HEK293 (cell line): ENCODE data around the gene MS4A10.

Source experiments
- CTCF ChIA-PET: fragments of 350-600 bp; formaldehyde crosslinking; extraction: SDS; loops from one replicate; lab custom pipeline; 2021; ENCODE audit warnings: antibody characterized with exemption; lab: Yijun Ruan, JAX
- POLR2A ChIA-PET: fragments of 300-600 bp; formaldehyde crosslinking; extraction: SDS; loops from one replicate; lab custom pipeline; 2020; ENCODE audit warnings: antibody characterized with exemption, inconsistent platforms; lab: Yijun Ruan, JAX
- H3K27ac ChIP-seq: fragments of 200-500 bp; sonication (Bioruptor generic); 2 replicates; pipeline ENCODE4 v1.5.1; 2014; ENCODE audit warnings: low read depth, low read length, control low read depth, inconsistent platforms; ENCODE audit errors: extremely low read depth
- H3K36me3 ChIP-seq, 2 experiments: fragments of 200-500 bp in 1 of 2; sonication (Bioruptor generic) in 1 of 2; 1 replicate in 1 of 2; 2 replicates in 1 of 2; pipeline ENCODE4 v1.5.1; 2014 to 2017; ENCODE audit warnings: inconsistent platforms in 2 of 2, low read length in 2 of 2; ENCODE audit not compliant: control insufficient read depth in 2 of 2, insufficient read depth in 1 of 2
- H3K4me1 ChIP-seq: fragments of 200-500 bp; sonication (Bioruptor generic); 2 replicates; pipeline ENCODE4 v1.5.1; 2014; ENCODE audit warnings: mild to moderate bottlenecking, low read length, inconsistent platforms; ENCODE audit not compliant: control insufficient read depth, insufficient read depth
- H3K4me3 ChIP-seq: 2 replicates; pipeline ENCODE4 v1.5.1; 2011; ENCODE audit warnings: low read depth, mild to moderate bottlenecking, control low read depth, low read length, moderate library complexity
- H3K9me3 ChIP-seq: fragments of 200-500 bp; sonication (Bioruptor generic); 2 replicates; pipeline ENCODE4 v1.5.1; 2014; ENCODE audit warnings: low read depth, low read length, inconsistent platforms; ENCODE audit not compliant: control insufficient read depth, insufficient read depth
- BCL11B ChIP-seq: fragments of 450-650 bp; formaldehyde crosslinking; IDR thresholded peaks from 2 replicates; pipeline ENCODE4 v1.5.1; 2016; ENCODE audit warnings: low read depth, missing biosample characterization, missing genetic modification characterization
- FEZF1 ChIP-seq: fragments of 450-650 bp; formaldehyde crosslinking; IDR thresholded peaks from 2 replicates; pipeline ENCODE4 v1.5.1; 2016; ENCODE audit warnings: missing biosample characterization, missing genetic modification characterization
- KLF1 ChIP-seq: fragments of 450-650 bp; formaldehyde crosslinking; IDR thresholded peaks from 2 replicates; pipeline ENCODE4 v1.5.1; 2016; ENCODE audit warnings: missing biosample characterization, missing genetic modification characterization
- ZBTB17 ChIP-seq: fragments of 450-650 bp; formaldehyde crosslinking; IDR thresholded peaks from 2 replicates; pipeline ENCODE4 v1.5.1; 2016; ENCODE audit warnings: missing biosample characterization, missing genetic modification characterization
- ZNF133 ChIP-seq: fragments of 450-650 bp; formaldehyde crosslinking; IDR thresholded peaks from 2 replicates; pipeline ENCODE4 v1.5.1; 2016; ENCODE audit warnings: missing biosample characterization, missing genetic modification characterization
- ZNF169 ChIP-seq: fragments of 450-650 bp; formaldehyde crosslinking; IDR thresholded peaks from 2 replicates; pipeline ENCODE4 v1.5.1; 2016; ENCODE audit warnings: missing biosample characterization, missing genetic modification characterization
- ZNF223 ChIP-seq: fragments of 450-650 bp; formaldehyde crosslinking; IDR thresholded peaks from 2 replicates; pipeline ENCODE4 v1.5.1; 2016; ENCODE audit warnings: missing biosample characterization, missing genetic modification characterization
- ZNF341 ChIP-seq: fragments of 450-650 bp; formaldehyde crosslinking; IDR thresholded peaks from 2 replicates; pipeline ENCODE4; 2016; ENCODE audit warnings: low read depth, missing biosample characterization, missing genetic modification characterization
- ZNF350 ChIP-seq: fragments of 450-650 bp; formaldehyde crosslinking; IDR thresholded peaks from 2 replicates; pipeline ENCODE4 v1.5.0; 2017; ENCODE audit warnings: missing biosample characterization, mild to moderate bottlenecking, missing genetic modification characterization
- ZNF391 ChIP-seq: fragments of 450-650 bp; formaldehyde crosslinking; IDR thresholded peaks from 2 replicates; pipeline ENCODE4 v1.5.1; 2016; ENCODE audit warnings: low read depth, missing biosample characterization, missing genetic modification characterization, borderline replicate concordance
- ZNF423 ChIP-seq: fragments of 450-650 bp; formaldehyde crosslinking; IDR thresholded peaks from 2 replicates; pipeline ENCODE4 v1.5.1; 2016; ENCODE audit warnings: missing biosample characterization, missing genetic modification characterization
- ZNF433 ChIP-seq: fragments of 450-650 bp; formaldehyde crosslinking; IDR thresholded peaks from 2 replicates; pipeline ENCODE4 v1.5.1; 2016; ENCODE audit warnings: missing biosample characterization, missing genetic modification characterization, low read depth
- ZNF544 ChIP-seq: fragments of 450-650 bp; formaldehyde crosslinking; IDR thresholded peaks from 2 replicates; pipeline ENCODE4 v1.5.0; 2017; ENCODE audit warnings: missing biosample characterization, missing genetic modification characterization
- ZNF560 ChIP-seq: fragments of 450-650 bp; formaldehyde crosslinking; IDR thresholded peaks from 2 replicates; pipeline ENCODE4 v1.5.1; 2017; ENCODE audit warnings: missing biosample characterization, missing genetic modification characterization, borderline replicate concordance
- ZNF580 ChIP-seq: fragments of 450-650 bp; formaldehyde crosslinking; IDR thresholded peaks from 2 replicates; pipeline ENCODE4 v1.5.1; 2016; ENCODE audit warnings: missing biosample characterization, missing genetic modification characterization
- ZNF664 ChIP-seq: fragments of 450-650 bp; formaldehyde crosslinking; IDR thresholded peaks from 2 replicates; pipeline ENCODE4 v1.5.1; 2016; ENCODE audit warnings: missing biosample characterization, missing genetic modification characterization
- ZNF670 ChIP-seq: fragments of 450-650 bp; formaldehyde crosslinking; IDR thresholded peaks from 2 replicates; pipeline ENCODE4 v1.5.1; 2016; ENCODE audit warnings: missing biosample characterization, missing genetic modification characterization, low read depth
- ZNF692 ChIP-seq: fragments of 450-650 bp; formaldehyde crosslinking; IDR thresholded peaks from 2 replicates; pipeline ENCODE4 v1.5.1; 2016; ENCODE audit warnings: missing biosample characterization, missing genetic modification characterization
- ZNF776 ChIP-seq: fragments of 450-650 bp; formaldehyde crosslinking; IDR thresholded peaks from 2 replicates; pipeline ENCODE4 v1.5.0; 2017; ENCODE audit warnings: missing biosample characterization, missing genetic modification characterization, borderline replicate concordance
- ZNF785 ChIP-seq: fragments of 450-650 bp; formaldehyde crosslinking; IDR thresholded peaks from 2 replicates; pipeline ENCODE4 v1.5.1; 2016; ENCODE audit warnings: missing biosample characterization, missing genetic modification characterization
- ZNF792 ChIP-seq: fragments of 450-650 bp; formaldehyde crosslinking; IDR thresholded peaks from 2 replicates; pipeline ENCODE4 v1.5.1; 2016; ENCODE audit warnings: missing biosample characterization, missing genetic modification characterization
- ZSCAN23 ChIP-seq: fragments of 450-650 bp; formaldehyde crosslinking; IDR thresholded peaks from 2 replicates; pipeline ENCODE4 v1.5.1; 2016; ENCODE audit warnings: missing biosample characterization, missing genetic modification characterization
- TF ChIP-seq, protein P1 (sequence below): fragments of 450-650 bp; formaldehyde crosslinking; IDR thresholded peaks from 2 replicates; pipeline ENCODE4 v1.5.1; 2016; ENCODE audit warnings: missing biosample characterization, missing genetic modification characterization

MS4A10 gene

DNA sequence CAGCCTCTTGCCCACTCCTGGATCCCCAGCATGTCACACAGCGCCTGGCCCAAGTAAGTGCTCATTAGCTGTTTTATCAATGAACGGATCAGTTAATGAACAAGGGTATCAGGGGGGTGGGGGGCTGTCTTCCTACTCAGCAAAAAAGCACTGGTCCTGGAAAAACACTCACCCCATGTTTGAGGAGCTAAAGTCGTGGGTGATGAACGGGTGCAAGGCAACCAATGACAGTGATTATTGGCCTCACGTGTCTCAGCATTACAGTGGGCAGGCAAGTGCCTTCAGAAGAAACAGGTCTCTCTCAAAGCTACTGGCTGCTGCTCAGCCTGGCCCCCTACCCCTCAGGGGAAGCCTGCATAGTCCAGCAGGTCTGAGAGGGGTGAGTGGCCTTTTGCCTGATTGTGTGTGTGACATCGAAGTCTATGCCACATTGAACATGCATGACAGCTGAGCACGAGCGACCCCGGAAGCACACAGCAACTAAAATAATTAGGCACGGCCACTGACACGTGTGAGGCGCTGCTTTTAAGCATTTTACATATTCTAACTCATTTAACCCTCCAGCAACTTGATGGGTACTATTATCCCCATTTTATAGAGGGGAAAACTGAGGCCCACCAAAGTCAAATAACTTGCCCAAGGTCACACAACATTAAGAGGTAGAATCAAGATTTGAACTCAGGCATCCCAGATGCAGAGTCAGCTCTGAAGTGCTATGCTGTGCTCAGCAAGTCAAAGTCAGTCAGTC is 2.6 kb upstream of the MS4A10 start:
- TF ChIP-seq BCL11B (tag by site-specific recombination), result no peak
- no peak for TF ChIP-seq ZNF391
- TF ChIP-seq ZNF350, result no peak
- TF ChIP-seq, protein P1, sequence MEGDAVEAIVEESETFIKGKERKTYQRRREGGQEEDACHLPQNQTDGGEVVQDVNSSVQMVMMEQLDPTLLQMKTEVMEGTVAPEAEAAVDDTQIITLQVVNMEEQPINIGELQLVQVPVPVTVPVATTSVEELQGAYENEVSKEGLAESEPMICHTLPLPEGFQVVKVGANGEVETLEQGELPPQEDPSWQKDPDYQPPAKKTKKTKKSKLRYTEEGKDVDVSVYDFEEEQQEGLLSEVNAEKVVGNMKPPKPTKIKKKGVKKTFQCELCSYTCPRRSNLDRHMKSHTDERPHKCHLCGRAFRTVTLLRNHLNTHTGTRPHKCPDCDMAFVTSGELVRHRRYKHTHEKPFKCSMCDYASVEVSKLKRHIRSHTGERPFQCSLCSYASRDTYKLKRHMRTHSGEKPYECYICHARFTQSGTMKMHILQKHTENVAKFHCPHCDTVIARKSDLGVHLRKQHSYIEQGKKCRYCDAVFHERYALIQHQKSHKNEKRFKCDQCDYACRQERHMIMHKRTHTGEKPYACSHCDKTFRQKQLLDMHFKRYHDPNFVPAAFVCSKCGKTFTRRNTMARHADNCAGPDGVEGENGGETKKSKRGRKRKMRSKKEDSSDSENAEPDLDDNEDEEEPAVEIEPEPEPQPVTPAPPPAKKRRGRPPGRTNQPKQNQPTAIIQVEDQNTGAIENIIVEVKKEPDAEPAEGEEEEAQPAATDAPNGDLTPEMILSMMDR, result no peak
- H3K4me1 ChIP-seq, result no peaks in the 10 kb centered on the region
- H3K27ac ChIP-seq, result no peak overlapping the region
- no peaks in the 10 kb centered on the region for H3K36me3 ChIP-seq
- no peak overlapping the region for H3K4me3 ChIP-seq
- ChIA-PET CTCF (interaction anchor here (0.5 to 1.1 kb wide), 2 partner anchors 11 to 1018 kb away, joined by 3 read pairs; no protein-coding TSS in a partner anchor), POLR2A (no interaction called here)
- no peaks in the 10 kb centered on the region for H3K9me3 ChIP-seq

DNA sequence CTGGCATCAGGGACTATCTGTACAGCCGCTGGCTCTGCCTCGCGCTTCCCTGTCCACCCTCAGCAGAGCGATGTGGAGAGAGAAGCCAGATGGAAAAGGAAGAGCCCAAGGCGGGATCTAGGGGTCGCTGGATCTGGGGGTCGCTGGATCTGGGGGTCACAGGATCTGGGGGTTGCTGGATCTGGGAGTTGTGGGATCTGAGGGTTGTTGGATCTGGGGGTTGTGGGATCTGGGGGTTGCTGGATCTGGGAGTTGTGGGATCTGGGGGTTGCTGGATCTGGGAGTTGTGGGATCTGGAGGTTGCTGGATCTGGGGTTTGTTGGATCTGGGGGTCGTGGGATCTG is 2.0 kb upstream of the MS4A10 start:
- ChIA-PET CTCF (interaction anchor here (0.5 to 1.1 kb wide), 2 partner anchors 11 to 1018 kb away, joined by 3 read pairs; no protein-coding TSS in a partner anchor), POLR2A (no interaction called here)
- no peaks in the 10 kb centered on the region for H3K4me1 ChIP-seq
- no peak overlapping the region for H3K27ac ChIP-seq
- no peaks in the 10 kb centered on the region for H3K36me3 ChIP-seq
- no peak overlapping the region for H3K4me3 ChIP-seq
- TF ChIP-seq FEZF1 (no peak), ZNF341 (no peak), ZNF792 (tag by site-specific recombination) (no peak), ZNF169 (tag by site-specific recombination) (no peak), ZNF423 (no peak), KLF1 (tag by site-specific recombination) (no peak)
- no peaks in the 10 kb centered on the region for H3K9me3 ChIP-seq

DNA sequence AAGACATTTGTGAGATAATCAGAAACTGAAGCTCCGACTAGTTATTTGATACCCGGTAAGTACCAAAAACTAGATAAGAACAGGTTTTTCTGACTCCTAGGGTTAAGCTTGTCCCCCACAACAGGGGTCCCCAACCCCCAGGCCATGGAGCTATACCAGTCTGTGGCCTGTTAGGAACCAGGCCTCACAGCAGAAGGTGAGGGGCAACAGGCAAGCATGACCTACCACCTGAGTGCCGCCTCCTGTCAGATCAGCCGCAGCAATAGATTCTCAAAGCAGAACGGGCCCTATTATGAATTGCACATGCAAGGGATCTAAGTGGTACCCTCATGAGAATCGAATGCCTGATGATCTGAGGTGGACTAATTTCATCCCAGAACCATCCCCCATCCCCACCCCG is 1.2 kb upstream of the MS4A10 start:
- H3K4me1 ChIP-seq, result no peaks in the 10 kb centered on the region
- CTCF ChIA-PET, result interaction anchor here (4.2 kb wide), 1 partner anchor 8 kb away, joined by 18 read pairs; no protein-coding TSS in a partner anchor
- no peaks in the 10 kb centered on the region for H3K36me3 ChIP-seq
- no peaks in the 10 kb centered on the region for H3K9me3 ChIP-seq
- POLR2A ChIA-PET, result no interaction called here
- no peak overlapping the region for H3K4me3 ChIP-seq
- no peak overlapping the region for H3K27ac ChIP-seq
- TF ChIP-seq ZBTB17 (tag by site-specific recombination), result no peak
- no peak for TF ChIP-seq ZNF776 (tag by site-specific recombination)
- TF ChIP-seq ZNF223 (tag by site-specific recombination), result no peak
- TF ChIP-seq ZNF670 (tag by site-specific recombination), result no peak
- no peak for TF ChIP-seq ZNF433
- no peak for TF ChIP-seq ZNF692 (tag by site-specific recombination)
- TF ChIP-seq ZNF133 (tag by site-specific recombination), result no peak
- TF ChIP-seq KLF1 (tag by site-specific recombination), result no peak
- no peak for TF ChIP-seq ZNF785
- no peak for TF ChIP-seq ZNF664
- TF ChIP-seq ZNF580 (tag by site-specific recombination), result no peak
- TF ChIP-seq ZNF544 (tag by site-specific recombination), result no peak
- TF ChIP-seq ZNF560 (tag by site-specific recombination), result no peak
- no peak for TF ChIP-seq ZSCAN23 (tag by site-specific recombination)
- TF ChIP-seq, all 188 proteins: peak for 0
